Heart left ventricle (tissue), 13 donors: ENCODE measurements around the gene ACSL1.

Experiments
- POLR2A ChIP-seq, 2 donors: fragments of 450-650 bp; IDR thresholded peaks; one replicate each; pipeline ENCODE4 v1.6.1; 2017; ENCODE audit warnings: antibody characterized with exemption in 2 of 2, mild to moderate bottlenecking in 2 of 2, moderate library complexity in 2 of 2
- TF ChIP-seq, protein P1 (sequence below), 12 donors: fragments of 200-600 bp; sonication (generic) in 4 of 12; IDR thresholded peaks; one replicate each; pipeline versions ENCODE4 v1.5.0 to v1.8.0; 2018 to 2022; ENCODE audit warnings: antibody characterized with exemption in 12 of 12, mild to moderate bottlenecking in 5 of 12
- donor health status: ischemic (EF 13 %, LVEDD 7.1; RV severe dilation, severe dysfunction).
- donor health status: DM: no; HTN: yes; CAD: no.
- donor health status: DM: no; HTN: no; CAD: no.
- donor health status: ischemic (EF 25% LVEDD 6.9; RV normal size, moderate dysfunction).
- donor health status: ischemic (EF 25% LVEDD 5.7; RV mildly dilated, moderate dysfunction).
- donor health status: ischemic (EF 35%, LVEDD 5.7; RV mildly dilated, moderate dysfunction).
- donor health status: nonischemic (EF 11% LVEDD 7.7; RV severe dilation, severe dysfunction).
- donor health status: DM: yes; HTN: yes; CAD: no.
- donor health status: PGD.
- donor health status: ischemic (EF 29% LVEDD 5.4; RV normal size, mild dysfunction).
- donor health status: nonischemic (EF 23%, LVEDD 6.1; RV moderate dilation, normal function).

DNA sequence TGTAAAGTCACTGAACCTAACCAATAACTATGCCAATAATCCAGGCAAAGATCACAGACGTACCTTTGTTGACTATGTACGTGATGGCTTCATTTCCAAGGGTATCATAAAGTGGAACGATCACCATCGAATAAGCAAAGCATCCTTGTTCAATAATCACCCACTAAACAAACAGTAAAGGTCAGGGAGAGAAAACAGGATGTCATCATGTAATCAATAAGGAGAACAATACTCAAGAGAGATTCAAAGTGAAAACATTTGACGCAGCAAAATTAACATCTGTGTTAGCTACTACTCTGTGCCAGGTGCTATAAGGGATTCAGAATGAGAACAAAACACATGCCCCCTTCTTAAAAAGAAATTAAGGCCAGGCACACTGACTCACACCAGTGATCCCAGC, 48.9 kb downstream of the ACSL1 start:
- TF ChIP-seq, protein P1, sequence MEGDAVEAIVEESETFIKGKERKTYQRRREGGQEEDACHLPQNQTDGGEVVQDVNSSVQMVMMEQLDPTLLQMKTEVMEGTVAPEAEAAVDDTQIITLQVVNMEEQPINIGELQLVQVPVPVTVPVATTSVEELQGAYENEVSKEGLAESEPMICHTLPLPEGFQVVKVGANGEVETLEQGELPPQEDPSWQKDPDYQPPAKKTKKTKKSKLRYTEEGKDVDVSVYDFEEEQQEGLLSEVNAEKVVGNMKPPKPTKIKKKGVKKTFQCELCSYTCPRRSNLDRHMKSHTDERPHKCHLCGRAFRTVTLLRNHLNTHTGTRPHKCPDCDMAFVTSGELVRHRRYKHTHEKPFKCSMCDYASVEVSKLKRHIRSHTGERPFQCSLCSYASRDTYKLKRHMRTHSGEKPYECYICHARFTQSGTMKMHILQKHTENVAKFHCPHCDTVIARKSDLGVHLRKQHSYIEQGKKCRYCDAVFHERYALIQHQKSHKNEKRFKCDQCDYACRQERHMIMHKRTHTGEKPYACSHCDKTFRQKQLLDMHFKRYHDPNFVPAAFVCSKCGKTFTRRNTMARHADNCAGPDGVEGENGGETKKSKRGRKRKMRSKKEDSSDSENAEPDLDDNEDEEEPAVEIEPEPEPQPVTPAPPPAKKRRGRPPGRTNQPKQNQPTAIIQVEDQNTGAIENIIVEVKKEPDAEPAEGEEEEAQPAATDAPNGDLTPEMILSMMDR (IDR thresholded peaks at IDR 0.05): no peak
- TF ChIP-seq POLR2A (IDR thresholded peaks at IDR 0.05): no peak
